AG20443 (cell line): ENCODE results near the gene DHTKD1.

Source experiments
- DNase-seq: peaks from one replicate; pipeline ENCODE4 v3.0.0; 2012; ENCODE audit warnings: low spot score, mixed read lengths

Gene DHTKD1, protein sequence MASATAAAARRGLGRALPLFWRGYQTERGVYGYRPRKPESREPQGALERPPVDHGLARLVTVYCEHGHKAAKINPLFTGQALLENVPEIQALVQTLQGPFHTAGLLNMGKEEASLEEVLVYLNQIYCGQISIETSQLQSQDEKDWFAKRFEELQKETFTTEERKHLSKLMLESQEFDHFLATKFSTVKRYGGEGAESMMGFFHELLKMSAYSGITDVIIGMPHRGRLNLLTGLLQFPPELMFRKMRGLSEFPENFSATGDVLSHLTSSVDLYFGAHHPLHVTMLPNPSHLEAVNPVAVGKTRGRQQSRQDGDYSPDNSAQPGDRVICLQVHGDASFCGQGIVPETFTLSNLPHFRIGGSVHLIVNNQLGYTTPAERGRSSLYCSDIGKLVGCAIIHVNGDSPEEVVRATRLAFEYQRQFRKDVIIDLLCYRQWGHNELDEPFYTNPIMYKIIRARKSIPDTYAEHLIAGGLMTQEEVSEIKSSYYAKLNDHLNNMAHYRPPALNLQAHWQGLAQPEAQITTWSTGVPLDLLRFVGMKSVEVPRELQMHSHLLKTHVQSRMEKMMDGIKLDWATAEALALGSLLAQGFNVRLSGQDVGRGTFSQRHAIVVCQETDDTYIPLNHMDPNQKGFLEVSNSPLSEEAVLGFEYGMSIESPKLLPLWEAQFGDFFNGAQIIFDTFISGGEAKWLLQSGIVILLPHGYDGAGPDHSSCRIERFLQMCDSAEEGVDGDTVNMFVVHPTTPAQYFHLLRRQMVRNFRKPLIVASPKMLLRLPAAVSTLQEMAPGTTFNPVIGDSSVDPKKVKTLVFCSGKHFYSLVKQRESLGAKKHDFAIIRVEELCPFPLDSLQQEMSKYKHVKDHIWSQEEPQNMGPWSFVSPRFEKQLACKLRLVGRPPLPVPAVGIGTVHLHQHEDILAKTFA

GRCh38 chr10:12068449-12069269 is at the start of gene DHTKD1:
DHTKD1 (plus strand) TSS chr10:12068954; CDS start chr10:12069034, 80 bp downstream.
- peak; percentile 100 for DNase-seq

- DNase-seq: no peak
These were observed 49.3 kb upstream of the DHTKD1 start for GRCh38 chr10:12019283-12019971.

- no peak for DNase-seq
These were observed 48.2 kb upstream of the DHTKD1 start for GRCh38 chr10:12020574-12020973.

DNA sequence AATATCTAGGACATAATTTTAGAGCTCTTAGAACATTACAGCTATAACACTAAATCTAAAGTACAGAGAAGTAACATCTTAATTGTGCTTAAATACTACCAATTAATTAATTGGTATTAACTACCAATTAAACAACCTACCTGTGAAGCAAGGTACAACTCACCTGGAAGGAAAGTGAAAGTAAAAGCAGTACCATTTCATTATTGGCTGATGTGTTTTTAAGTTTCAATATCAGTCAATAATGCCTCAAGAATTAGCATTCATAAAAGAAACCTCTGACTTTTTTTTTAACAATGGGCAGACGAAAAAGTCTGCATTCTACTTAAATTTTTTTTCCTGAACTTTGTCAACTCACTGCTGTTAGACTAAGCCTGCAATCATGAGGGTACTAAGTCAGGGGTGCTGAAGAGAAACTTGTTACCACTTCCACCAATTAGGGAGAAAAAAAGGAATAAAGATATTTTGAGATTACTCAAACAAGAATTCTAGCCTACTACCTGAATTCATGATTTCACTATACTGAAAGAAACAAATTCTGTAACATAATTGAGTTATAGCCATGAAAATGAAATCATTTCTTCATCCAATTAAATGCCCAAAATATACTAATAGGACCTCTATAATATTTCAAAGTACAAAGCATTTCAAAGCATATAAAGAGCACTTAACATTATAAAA is 46.0 kb upstream of the DHTKD1 start:
- no peak for DNase-seq

DNA sequence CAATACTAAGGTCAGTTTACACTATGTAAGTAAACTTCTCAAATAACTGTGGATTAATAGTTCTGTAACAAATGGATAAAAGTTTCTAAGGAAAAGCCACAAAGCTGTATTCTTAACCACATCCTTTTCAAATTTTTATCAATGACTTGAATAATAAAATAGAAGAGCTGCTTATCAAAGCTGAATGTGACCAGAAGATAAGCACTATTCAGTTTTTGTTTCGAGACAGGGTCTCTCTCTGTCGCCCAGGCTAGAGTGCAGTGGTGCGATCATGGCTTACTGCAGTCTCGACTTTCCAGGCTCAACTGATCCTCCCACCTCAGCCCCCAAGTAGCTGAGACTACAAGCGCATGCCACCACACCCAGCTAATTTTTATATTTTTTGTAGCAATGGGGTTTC is 43.2 kb upstream of the DHTKD1 start:
- DNase-seq: no peak

DNA sequence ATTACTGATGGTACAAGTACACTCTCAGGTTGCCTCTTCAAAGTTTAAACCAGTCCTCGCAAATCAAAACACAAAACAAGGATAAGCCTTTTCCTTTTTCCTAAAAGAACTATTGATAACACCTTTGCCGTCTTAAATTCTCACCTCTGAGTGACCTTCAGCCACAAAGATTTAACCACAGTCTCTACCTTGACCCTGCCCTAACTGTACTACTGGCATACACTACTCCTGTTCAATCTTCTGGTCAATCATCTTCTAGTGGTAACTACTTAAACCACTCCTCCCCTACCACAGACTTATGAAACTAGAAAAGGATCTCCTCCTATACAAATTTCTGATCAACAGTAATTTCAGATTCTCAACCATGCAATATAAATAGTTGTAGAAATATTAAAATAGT is 41.2 kb upstream of the DHTKD1 start:
- no peak for DNase-seq

DNA sequence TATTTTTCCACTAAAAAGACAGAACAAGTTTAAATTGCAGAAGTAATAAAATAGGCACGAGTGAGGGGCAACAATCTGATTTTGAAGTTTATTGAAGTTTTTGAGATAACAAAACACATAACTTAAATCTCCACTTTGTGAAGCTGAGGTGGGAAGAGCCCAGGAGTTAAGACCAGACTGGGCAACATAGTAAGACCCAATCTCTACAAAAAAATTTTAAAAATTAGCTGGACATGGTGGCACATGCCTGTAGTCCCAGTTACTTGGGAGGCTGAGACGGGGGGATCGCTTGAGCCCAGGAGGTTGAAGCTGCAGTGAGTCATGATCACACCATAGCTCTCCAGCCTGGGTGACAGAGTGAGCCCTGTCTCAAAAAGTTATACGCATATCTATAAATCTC is 37.4 kb upstream of the DHTKD1 start:
- no peak for DNase-seq

DNA sequence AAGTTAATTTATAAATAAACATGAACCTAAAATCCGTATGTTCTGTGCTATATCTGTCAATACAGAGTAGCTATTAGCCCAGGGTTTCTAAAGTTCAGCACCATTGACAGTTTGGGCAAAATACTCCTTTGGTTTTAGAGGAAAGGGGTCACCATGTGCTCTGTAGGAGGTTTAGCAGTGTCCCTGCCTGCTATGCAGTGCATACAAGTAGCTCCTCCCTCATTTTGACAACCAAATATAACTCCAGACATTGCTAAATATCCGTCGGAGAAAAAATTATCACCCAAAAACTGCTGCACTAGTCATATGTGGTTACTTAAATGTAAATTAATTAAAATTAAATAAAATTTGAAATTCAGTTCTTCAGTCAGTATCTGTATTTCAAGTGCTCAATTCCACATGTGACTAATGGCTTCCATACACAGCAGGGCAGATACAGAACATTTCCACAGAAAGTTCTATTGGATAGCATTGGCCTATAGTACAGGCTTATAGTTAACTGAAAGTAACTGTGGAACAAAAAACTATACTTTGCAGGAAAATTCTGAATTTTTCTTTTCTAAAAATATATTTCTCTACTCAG is 32.6 kb upstream of the DHTKD1 start:
- no peak for DNase-seq

- peak; percentile 21 for DNase-seq
These were observed 26.9 kb upstream of the DHTKD1 start for GRCh38 chr10:12041766-12042408.

GRCh38 chr10:12042409-12042796 is 26.4 kb upstream of the DHTKD1 start:
- DNase-seq: peak; percentile 49

DNA sequence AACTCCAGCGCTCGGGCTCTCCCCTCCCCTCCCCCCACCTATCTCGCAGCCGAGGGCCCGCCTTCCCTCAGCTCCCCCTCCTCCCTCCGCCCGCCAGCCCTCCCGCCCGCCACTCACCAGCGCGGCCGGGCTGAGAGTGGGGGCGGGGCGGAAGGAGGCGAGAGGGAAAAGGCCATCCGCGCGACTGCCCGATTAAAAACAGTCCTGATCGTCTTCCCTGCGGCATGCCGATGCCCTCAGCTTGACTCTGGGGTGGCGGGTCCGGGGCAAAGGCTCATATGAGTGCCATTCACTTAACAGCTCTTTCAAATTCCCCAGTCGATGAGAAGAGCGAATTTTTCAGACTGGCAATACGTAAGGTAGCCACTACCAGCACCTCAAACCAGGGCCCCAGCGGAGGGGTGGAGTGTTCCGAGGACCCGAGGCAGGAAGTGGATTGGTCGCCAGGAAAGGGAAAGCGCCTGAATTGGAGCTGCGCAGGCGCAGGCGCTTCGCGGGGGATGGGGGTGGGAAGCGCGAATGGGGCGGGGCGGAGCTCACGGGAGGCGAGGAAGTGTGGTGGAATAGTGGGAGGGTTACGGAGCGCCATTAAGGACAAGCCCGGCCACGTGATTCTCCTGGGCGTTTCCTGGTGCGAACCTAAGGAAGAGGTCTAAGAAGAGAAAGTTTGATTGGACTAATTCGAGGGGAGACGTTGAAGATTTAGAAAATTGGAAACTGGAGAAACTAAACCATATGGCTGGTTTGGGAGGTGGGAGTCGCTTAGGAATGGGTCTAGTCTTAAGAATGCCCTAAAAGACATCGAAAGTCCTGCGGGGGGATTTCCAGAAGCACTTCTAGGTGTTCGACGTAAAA is 25.7 kb upstream of the DHTKD1 start, which contains the start of gene UPF2:
UPF2 (minus strand) TSS at position 13 of the 855 bp plus-strand sequence. CDS start 7,386 bp downstream, outside the sequence.
- DNase-seq: peak; percentile 100

DNA sequence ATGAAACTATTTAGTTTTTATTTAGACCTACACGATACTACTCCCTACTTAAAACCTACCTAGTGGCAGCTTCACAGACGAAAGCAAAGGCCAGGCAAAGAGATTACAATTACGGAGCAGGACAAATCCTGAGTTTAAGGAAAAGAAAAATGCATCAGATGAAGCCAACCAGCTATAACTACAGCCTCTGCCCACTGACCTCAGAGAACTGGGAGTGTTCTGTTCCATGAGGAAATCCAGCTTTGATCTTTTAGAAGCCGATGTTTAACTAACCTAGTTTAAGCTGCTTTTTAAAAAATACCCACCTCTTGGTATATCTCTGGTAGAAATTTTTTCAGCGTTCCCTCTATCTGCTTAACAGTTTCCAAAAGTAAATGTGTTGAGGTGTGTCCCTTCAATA is 23.2 kb upstream of the DHTKD1 start:
- no peak for DNase-seq

- DNase-seq: no peak
These were observed 20.2 kb upstream of the DHTKD1 start for GRCh38 chr10:12048547-12048946.

GRCh38 chr10:12050528-12050927 is 18.2 kb upstream of the DHTKD1 start:
- DNase-seq: no peak

DNA sequence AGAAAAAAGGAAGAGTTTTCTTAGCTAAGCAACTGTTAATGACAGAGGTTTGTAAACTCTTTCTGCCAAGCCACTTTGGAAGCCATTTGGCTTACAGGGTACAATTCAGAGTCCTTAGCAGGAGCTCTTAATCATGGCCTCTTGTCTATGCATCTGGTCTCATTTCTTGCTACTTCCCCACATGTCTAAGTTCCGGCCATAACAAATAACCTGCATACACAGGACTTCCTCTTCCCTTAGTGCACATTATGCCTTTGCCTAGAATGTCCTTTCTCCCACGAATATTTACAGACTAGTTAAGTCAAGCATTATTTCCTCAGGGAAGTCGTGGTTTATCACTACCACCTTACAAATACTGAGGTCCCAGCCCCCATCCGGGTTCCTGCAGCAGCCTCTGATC is 17.5 kb upstream of the DHTKD1 start:
- DNase-seq: no peak

GRCh38 chr10:12055732-12056131 is 13.0 kb upstream of the DHTKD1 start:
- no peak for DNase-seq

DNA sequence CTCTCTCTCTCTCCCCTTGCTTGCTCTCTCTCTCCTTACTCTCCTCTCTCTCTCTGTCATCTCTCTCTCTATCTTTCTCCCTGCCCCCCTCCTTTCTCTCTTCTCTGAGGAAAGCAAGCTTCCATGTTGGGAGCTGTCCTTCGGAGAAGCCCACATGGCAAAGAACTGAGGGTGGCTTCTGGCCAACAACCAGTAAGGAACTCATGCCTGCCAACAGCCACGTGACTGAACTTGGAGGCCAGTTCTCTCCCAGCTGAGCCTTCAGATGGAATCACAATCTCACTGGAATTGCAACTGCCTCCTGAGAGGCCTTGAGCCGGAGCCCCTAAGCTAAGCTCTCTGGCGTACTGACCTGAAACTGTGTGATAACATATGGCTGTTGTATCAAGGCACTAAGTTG is 12.0 kb upstream of the DHTKD1 start:
- DNase-seq: no peak

GRCh38 chr10:12061124-12061523 is 7.6 kb upstream of the DHTKD1 start:
- no peak for DNase-seq
